ENCODE results near the gene FBLN5. TPM values are rescaled to one million over a fixed set of nuclear protein-coding genes. Genes with fewer than 3 reads are reported as not detected.

Gene FBLN5
- total RNA-seq, 1 experiment from 2014 or later: 3.3 TPM

DNA sequence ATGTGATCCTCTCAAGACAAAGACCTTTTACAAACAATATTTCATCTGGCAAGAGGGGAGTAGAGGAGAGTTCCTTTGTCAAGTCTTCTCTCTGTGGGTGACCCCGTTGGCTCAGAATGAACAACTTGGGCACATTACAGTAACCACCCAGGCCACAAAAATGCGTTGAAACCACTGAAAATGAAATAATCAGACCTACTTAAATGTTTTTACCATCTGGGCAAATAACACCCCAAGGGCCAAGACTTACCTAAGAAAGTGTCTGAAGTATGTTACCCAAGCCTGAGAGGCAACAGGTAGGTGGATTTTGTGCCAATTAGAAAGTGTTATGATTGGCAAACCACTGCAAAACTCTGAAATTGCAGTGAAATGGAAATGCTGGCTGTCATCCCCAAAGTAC is 81.4 kb downstream of the FBLN5 start:
- no peaks in the 10 kb centered on the region for H3K79me2 ChIP-seq (ENCODE audit: insufficient read depth, low read length)
- H3K4me3 ChIP-seq (replicated peaks in 1 of 2; ENCODE audit: low read depth in 1 of 2, low read length in 2 of 2): no peak overlapping the region
- no peak overlapping the region for H3K27ac ChIP-seq (ENCODE audit: low read depth, low read length)
- no peaks in the 10 kb centered on the region for H3K27me3 ChIP-seq (ENCODE audit: insufficient read depth, low read length)
- no peaks in the 10 kb centered on the region for H4K20me1 ChIP-seq (ENCODE audit: insufficient read depth)
- BruUV-seq (replicated peaks): no TSS peak
- ChIA-PET POLR2A (no interaction called here), RAD21 (ENCODE audit: low non-redundant PET in 1 of 2, low total read pairs in 2 of 2, uncharacterized antibody in 2 of 2, unreplicated experiment in 2 of 2) (no interaction called here), CTCF (no interaction called here)
- H3K4me1 ChIP-seq (ENCODE audit: control insufficient read depth in 1 of 2, insufficient read depth in 2 of 2, low read length in 2 of 2): peaks cover 0 to 13% of the 10 kb centered on the region in 2 experiments; a peak in 2 of 4 replicates
- H3K4me2 ChIP-seq (ENCODE audit: low read length): no peak overlapping the region
- H3K9ac ChIP-seq (ENCODE audit: low read length): no peak overlapping the region
- no peaks in the 10 kb centered on the region for H3K9me3 ChIP-seq (ENCODE audit: control insufficient read depth in 1 of 2, insufficient read depth in 1 of 2, low read depth in 1 of 2, low read length in 2 of 2)
- intact Hi-C loops (cut with micrococcal nuclease): no loop called here
- no peaks in the 10 kb centered on the region for H3K9me2 ChIP-seq (ENCODE audit: insufficient read depth)
- H3K36me3 ChIP-seq (ENCODE audit: control insufficient read depth in 1 of 2, insufficient read depth in 2 of 2, low read length in 2 of 2): no peaks in the 10 kb centered on the region
- ATAC-seq: no peak
- TF ChIP-seq YY1 (IDR thresholded peaks at IDR 0.05; ENCODE audit: extremely low read depth, insufficient replicate concordance, low read depth, low read length) (no peak), JUND (IDR thresholded peaks at IDR 0.05) (no peak)
- H2AFZ ChIP-seq (ENCODE audit: low read depth, low read length, poor library complexity, severe bottlenecking): no peak overlapping the region
- no peak for DNase-seq (ENCODE audit: low read depth, low spot score)

DNA sequence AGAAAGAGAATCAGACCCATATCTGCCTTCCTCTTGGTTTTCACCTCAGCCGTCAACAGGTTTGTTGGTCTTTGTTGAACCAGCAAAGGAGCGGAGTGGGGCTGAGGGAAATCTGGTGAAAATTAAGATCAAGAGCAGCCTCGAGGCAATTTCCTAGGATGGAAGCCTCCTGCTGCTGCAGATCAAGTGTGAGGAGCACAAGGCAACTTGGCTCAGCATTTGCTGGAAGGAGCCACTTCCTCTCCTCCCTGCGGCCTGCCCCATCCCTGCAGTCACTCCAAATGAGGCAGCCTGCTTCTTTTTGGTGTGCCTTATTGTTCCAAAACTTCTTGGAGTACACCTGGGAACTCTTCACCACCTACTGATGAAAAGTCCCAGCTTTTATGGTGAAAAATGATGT is 85.1 kb downstream of the FBLN5 start:
- intact Hi-C loops (cut with micrococcal nuclease): no loop called here
- BruUV-seq (replicated peaks): no TSS peak
- ChIA-PET POLR2A (interaction anchor here (0.9 kb wide), 1 partner anchor 10 kb away, joined by 3 read pairs; no protein-coding TSS in a partner anchor), CTCF (no interaction called here), RAD21 (ENCODE audit: low non-redundant PET in 1 of 2, low total read pairs in 2 of 2, uncharacterized antibody in 2 of 2, unreplicated experiment in 2 of 2) (no interaction called here)
- Histone ChIP-seq H3K36me3 (ENCODE audit: control insufficient read depth in 1 of 2, insufficient read depth in 2 of 2, low read length in 2 of 2) (no peaks in the 10 kb centered on the region), H2AFZ (ENCODE audit: low read depth, low read length, poor library complexity, severe bottlenecking) (no peak overlapping the region), H3K9me2 (ENCODE audit: insufficient read depth) (no peaks in the 10 kb centered on the region), H3K27ac (ENCODE audit: low read depth, low read length) (no peak overlapping the region), H3K4me3 (replicated peaks in 1 of 2; ENCODE audit: low read depth in 1 of 2, low read length in 2 of 2) (no peak overlapping the region), H3K4me2 (ENCODE audit: low read length) (no peak overlapping the region), H3K4me1 (ENCODE audit: control insufficient read depth in 1 of 2, insufficient read depth in 2 of 2, low read length in 2 of 2) (peaks cover 2 to 8% of the 10 kb centered on the region in 2 experiments; a peak in 3 of 4 replicates), H3K27me3 (ENCODE audit: insufficient read depth, low read length) (peaks cover 5% of the 10 kb centered on the region; the same call in 1 of the 2 replicates), H4K20me1 (ENCODE audit: insufficient read depth) (no peaks in the 10 kb centered on the region), H3K9me3 (ENCODE audit: control insufficient read depth in 1 of 2, insufficient read depth in 1 of 2, low read depth in 1 of 2, low read length in 2 of 2) (no peaks in the 10 kb centered on the region), H3K9ac (ENCODE audit: low read length) (no peak overlapping the region), H3K79me2 (ENCODE audit: insufficient read depth, low read length) (no peaks in the 10 kb centered on the region)
- no peak for ATAC-seq
- DNase-seq (ENCODE audit: low read depth, low spot score): no peak
- TF ChIP-seq, protein P1, sequence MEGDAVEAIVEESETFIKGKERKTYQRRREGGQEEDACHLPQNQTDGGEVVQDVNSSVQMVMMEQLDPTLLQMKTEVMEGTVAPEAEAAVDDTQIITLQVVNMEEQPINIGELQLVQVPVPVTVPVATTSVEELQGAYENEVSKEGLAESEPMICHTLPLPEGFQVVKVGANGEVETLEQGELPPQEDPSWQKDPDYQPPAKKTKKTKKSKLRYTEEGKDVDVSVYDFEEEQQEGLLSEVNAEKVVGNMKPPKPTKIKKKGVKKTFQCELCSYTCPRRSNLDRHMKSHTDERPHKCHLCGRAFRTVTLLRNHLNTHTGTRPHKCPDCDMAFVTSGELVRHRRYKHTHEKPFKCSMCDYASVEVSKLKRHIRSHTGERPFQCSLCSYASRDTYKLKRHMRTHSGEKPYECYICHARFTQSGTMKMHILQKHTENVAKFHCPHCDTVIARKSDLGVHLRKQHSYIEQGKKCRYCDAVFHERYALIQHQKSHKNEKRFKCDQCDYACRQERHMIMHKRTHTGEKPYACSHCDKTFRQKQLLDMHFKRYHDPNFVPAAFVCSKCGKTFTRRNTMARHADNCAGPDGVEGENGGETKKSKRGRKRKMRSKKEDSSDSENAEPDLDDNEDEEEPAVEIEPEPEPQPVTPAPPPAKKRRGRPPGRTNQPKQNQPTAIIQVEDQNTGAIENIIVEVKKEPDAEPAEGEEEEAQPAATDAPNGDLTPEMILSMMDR (IDR thresholded peaks at IDR 0.05 in 2 of 3, conservative IDR thresholded peaks at IDR 0.05 in 1 of 3; ENCODE audit: borderline replicate concordance in 1 of 3, insufficient read depth in 1 of 3, low read depth in 2 of 3, low read length in 2 of 3): no peak
- TF ChIP-seq, protein P2, sequence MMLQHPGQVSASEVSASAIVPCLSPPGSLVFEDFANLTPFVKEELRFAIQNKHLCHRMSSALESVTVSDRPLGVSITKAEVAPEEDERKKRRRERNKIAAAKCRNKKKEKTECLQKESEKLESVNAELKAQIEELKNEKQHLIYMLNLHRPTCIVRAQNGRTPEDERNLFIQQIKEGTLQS (IDR thresholded peaks at IDR 0.05): no peak
- no peak for TF ChIP-seq CEBPB (IDR thresholded peaks at IDR 0.05; ENCODE audit: low read depth)
